GM11168 (cell line): ENCODE results near the gene TBCB.
"Not testable (repeated sequence)": the region's sequence is repeated elsewhere in the genome, so short reads cannot be mapped to it uniquely, and the experiment has no call there.

Experiments used
- in situ Hi-C: fragments of 300-500 bp; cut with MboI; formaldehyde crosslinking; loops from one replicate; pipeline ENCODE4 v1.12.0; 2022; ENCODE audit warnings: low sequenced_read_pairs; ENCODE audit not compliant: unreplicated experiment

Gene TBCB

DNA sequence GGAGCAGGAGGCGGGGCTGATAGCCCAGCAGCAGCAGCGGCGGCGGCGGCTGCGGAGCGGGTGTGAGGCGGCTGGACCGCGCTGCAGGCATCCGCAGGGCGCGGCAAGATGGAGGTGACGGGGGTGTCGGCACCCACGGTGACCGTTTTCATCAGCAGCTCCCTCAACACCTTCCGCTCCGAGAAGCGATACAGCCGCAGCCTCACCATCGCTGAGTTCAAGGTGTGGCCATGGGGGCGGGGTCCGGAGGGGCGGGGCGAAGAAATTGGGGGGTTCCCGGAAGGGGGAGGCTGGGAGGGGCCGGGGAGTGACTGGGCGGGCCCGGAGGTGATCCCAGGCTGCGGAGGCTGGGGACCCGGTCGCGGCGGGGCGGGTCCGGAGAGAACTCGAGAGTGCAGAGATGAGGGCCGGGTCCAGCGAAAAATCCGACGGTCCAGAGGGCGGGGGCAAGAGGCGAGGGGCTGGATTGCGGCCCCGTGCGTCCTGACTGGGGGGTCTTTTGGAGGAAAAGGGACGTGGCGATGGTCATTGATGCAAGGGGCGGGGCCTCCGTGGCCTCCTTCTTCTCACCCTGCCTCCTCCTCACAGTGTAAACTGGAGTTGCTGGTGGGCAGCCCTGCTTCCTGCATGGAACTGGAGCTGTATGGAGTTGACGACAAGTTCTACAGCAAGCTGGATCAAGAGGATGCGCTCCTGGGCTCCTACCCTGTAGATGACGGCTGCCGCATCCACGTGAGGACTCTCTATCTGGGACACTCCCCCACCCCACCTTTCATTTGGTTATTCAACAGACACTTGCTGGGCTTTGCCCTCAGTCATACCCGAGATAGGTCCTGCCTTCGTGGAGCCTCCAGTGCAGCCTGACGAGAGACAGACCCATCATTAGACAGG lies at the start of gene TBCB:
Gene TBCB (plus strand): TSS at position 16 of the 891 bp plus-strand sequence. CDS start 93 bp downstream, at position 109.
- in situ Hi-C loops: no loop called here

DNA sequence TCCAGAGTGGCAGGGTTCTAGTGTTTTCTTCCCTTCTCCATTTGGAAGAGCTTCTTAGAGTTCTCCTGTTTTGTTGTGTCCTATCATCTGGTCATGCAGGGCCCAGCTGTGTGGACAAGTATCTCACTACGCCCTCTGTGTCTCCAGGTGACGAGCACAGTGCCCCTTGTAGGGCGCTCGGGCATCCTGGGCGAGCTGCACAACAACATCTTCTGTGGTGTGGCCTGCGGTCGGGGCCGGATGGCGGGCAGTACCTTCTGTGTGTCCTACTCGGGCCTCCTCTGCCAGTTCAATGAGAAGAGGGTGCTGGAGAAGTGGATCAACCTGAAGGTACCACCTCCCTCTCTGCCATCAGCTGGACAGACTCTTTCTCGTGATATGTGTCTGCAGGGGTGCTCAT lies 47.6 kb upstream of the TBCB start:
- in situ Hi-C loops: no loop called here

GRCh38 chr19:36068810-36069499 lies 46.3 kb upstream of the TBCB start:
- in situ Hi-C loops: not testable (repeated sequence)

DNA sequence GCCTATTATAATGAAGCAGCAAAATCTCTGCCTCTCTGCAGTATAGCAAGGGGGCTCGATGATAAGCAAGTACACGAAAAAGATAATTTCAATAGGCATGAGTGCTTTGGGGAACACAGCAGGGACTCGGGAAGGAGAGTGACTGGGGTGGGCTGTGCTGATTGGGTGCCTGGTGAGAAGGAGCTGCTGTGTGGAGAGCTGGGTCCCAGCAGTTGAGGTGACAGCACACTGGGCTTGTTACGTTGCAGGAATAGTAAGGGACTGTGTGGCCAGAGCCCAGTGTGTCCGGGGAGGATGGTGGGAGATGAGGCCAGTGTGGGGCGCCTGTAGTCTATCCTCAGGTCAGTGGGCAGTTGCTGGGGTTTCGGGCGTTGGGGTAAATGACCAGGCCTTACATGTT lies 43.2 kb upstream of the TBCB start:
- in situ Hi-C loops: no loop called here

- in situ Hi-C loops: no loop called here
Observed at GRCh38 chr19:36073121-36073876, 42.0 kb upstream of the TBCB start.

DNA sequence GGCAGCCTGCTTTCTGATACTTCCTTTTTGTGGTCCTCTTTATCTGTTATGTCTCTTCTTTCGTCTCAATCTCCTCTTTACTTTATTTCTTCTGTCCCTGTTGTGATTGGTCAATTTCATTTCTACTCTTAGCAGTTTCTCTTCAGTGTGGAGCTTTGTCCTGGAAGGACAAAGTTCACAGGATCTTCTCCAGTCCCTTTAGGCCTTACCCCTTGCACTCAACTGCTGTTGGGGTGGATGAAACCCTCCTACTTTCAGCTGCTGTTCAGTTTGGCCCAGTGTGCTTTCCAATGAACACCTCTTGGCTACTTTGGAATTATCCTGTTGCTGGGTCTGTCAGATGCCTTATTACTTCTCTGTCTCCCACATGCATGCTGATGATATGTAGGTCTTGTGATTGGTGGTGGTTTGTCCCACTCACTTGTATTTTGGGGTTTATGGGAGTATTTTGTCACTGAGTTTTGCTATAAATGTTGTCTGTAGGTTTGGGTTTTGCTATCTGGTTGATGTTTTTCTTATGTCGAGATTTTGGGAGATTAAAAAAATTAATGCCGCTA lies 35.8 kb upstream of the TBCB start:
- in situ Hi-C loops: no loop called here

DNA sequence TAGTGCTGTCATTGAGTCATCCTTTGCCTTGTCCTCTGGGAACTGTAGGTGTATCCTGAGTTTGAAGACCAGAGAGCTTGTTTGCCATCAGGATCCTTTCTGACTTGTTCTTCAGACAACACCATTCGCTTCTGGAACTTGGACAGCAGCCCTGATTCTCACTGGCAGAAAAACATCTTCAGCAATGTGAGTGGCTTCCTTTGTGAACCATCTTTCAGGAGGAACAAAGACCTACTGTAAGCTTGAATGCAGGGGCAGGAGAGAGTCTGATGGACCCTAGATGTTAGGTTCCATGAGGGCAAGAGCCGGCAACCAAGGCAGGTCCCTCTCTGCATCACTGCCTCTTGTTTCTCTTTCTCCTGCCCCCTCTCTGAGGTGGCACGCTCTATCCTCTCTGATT lies 33.9 kb upstream of the TBCB start:
- in situ Hi-C loops: no loop called here

DNA sequence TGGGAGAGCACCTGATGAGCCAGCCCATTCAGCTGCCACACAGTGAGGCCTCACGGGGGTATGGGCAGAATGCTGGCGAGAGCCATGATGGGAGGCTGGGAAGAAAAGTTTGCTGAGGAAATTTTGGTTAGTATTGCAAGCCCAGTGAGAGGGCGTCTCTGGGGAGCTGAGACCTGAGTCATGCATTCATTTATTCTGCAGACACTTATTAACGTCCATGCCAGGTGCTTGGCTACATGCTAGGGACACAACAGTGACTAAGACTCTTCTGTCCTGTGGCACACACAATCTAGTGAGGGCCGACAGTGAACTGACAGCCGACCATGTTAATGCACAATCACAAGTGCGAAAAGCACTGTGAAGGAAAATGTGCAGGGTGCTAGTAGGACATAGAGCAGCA lies 33.4 kb upstream of the TBCB start:
- in situ Hi-C loops: no loop called here

DNA sequence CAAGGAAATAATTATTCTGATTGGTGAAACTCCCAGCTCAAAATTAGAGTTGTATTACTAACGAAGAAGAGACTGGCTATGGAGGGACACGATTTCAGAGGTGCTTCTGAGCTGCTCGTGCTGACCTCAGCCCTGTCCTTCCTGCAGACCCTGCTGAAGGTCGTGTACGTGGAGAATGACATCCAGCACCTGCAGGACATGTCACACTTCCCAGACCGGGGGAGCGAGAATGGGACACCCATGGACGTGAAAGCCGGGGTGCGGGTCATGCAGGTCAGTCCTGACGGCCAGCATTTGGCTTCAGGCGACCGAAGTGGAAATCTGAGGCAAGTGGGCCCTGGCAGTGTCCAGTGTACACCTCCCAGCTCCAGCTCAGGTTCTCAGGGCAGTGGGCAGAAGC lies 32.4 kb upstream of the TBCB start:
- in situ Hi-C loops: no loop called here

DNA sequence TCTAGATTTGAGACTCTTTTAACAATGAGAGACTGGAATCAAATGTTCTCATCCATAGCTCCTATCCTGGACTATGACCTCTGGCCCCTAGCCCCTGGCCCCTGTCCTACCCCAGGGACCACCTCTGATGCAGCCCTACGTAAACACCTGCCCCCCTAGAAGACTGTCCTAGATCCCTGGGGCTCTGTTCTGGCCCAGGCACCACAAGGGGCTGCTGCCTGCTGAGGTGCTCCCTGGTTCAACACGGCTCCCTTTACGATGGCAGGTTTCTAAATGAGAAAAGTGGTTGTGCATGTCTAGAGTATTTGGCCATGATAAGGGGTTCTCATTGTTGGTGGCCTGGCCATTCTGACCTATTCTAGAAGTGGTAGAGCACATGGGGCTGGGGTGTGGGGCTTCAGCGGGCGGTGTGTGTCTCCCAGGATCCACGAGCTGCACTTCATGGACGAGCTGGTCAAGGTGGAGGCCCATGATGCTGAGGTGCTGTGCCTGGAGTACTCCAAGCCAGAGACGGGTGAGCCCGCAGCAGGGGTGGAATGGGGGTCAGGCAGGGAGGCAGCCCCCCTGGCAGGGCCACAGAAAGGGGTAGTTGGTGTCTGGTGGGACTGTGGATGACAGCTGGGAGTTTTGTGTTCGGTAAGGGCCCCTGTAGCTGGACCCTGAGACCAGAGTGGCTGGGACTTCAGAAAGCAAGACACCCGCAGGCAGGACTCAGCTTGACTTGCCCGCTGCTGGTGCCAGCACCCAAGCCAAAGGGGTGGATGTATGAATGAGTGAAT lies 30.8 kb upstream of the TBCB start:
- in situ Hi-C loops: no loop called here

DNA sequence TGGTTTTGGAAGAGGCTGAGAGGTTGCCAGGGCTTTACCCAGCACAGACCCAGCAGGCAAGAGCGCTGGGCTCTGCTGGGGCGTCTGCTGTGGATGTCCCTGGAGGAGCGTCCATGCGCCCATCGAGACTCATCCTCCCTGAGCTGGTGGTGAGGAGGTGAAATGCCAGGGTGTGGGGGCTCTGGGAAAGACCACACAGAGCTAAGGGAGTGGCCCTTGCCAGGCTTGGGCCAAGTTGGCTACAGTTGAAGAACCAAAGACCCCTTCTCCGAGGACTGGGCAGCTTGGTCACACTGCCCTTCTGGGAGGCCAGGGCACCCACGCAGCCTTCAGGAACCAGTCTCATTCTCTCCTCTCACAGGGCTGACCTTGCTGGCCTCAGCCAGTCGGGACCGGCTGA lies 28.9 kb upstream of the TBCB start:
- in situ Hi-C loops: no loop called here

- in situ Hi-C loops: no loop called here
Observed at GRCh38 chr19:36089847-36090246, 25.4 kb upstream of the TBCB start.

- in situ Hi-C loops: no loop called here
Observed at GRCh38 chr19:36090910-36091695, 24.2 kb upstream of the TBCB start.

DNA sequence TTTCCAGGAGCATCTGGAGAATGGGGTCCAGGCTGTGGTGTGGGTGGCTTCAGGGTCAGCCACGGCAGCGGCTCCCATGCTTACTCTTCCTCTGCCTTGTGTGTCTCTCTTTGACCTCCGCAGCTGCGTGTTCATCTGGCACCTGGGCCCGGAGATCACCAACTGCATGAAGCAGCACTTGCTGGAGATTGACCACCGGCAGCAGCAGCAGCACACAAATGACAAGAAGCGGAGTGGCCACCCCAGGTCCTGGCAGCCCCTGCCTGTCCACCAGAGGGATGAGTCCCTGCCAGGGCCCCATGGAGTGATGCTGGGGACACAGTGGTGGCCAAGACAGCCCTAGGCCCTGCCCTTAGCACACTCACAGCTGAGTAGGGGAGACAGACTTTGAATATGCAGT lies 22.7 kb upstream of the TBCB start:
- in situ Hi-C loops: no loop called here

DNA sequence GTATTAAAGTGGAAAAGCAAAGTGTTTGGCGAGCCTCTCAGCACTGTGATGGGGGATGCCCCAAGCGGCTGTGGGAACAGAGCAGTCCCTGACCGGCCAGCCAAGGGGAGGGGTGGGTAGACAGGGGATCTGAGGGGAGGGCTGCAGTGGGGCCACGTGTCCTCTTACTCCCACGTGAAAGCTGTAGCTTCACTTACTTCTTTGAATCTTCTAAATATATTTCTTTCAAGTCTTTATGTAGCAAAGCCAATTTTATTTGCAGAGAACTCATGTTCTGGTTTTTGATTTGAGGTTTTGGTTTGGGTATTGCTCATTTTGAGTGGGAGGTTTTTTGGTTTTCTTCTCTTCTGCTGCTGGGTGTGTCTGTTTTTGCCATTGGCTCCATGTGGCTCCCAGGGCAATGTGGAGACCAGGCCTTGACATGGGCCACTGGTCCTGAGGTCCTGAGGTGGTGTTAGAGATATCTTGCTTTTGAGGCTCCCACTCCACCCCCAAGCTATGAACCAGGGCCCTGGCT lies 22.1 kb upstream of the TBCB start:
- in situ Hi-C loops: no loop called here

DNA sequence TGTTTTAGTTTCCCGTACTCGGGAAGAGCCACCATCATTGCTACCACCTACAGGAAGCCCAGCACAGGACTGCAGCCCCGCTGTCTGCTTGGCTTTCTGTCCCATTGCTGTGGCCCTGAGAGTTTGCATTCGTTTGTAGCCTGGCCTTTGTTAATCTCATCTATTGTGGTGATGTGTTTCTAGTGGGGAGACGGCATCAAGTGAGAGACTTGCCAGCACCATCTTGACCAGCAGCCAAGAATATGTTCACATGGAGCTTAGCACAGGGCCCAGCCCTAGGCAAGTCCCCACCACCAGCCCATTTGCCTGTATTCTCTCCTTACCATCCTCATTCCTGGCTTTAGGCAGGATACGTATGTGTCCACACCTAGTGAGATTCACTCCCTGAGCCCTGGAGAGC lies 21.6 kb upstream of the TBCB start:
- in situ Hi-C loops: no loop called here

DNA sequence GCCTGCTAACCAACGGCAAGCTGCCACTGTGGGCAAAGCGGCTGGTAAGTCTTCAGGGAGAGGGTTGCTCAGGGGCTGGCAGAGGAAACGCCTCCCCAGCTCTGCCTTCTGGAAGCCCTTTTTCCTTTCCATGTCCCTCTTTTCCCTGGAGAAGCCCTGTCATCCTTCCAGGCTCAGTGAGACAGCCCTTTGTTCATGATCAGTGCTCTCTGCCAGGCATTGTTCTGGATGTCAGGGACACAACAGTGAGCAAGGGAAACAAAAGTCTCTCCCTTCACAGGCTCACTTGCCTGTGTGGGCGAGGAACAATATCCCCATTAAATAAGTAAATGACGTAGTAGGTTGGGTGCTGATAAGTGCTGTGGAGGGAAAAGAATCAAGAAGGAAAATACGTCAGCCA lies 18.2 kb upstream of the TBCB start:
- in situ Hi-C loops: no loop called here

GRCh38 chr19:36099166-36099785 lies 16.0 kb upstream of the TBCB start:
- in situ Hi-C loops: no loop called here
